Fibroblast of the aortic adventitia (primary cell): ENCODE data around the gene MRPL49. TPM values are rescaled to one million over a fixed set of nuclear protein-coding genes. Genes with fewer than 3 reads are reported as not detected.

Experiments used
- DNase-seq: peaks from one replicate; pipeline ENCODE4 v3.0.0-alpha.2; 2010; ENCODE audit warnings: low read depth
- H3K4me3 ChIP-seq: 2 replicates; pipeline ENCODE4 v1.5.1; 2011; ENCODE audit warnings: low read depth, mild to moderate bottlenecking, control low read depth, low read length, moderate library complexity
- total RNA-seq: library from RNA; depleted of rRNA; stranded (reverse); fragments of >200 nt; gene quantifications from 2 replicates; pipeline ENCODE4 v1.2.3, GENCODE V29; 2012; ENCODE audit warnings: low replicate concordance
- TF ChIP-seq, protein P1 (sequence below): IDR thresholded peaks from 2 replicates; pipeline ENCODE4 v1.5.1; 2011; ENCODE audit warnings: mild to moderate bottlenecking, low read length, control low read depth, inconsistent platforms; ENCODE audit not compliant: insufficient read depth

Gene MRPL49
- total RNA-seq, 1 donor, result 34.7 TPM

DNA sequence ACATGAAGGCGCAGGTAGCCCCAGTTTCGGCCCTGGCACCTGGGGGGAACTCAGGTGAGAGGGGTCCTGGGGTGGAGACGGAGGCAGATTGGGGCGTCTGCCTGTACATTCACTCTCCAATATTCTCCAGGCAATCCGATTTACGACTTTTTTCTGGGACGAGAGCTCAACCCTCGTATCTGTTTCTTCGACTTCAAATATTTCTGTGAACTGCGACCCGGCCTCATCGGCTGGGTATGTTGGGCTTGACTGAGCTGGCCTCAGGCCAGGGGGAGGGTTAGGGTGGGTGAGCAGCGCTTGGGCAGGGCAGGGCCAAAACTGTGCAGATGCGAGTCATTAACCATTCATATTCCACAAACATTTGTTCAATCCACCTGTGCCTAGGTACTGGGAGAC, 8.8 kb upstream of the MRPL49 start:
- TF ChIP-seq, protein P1, sequence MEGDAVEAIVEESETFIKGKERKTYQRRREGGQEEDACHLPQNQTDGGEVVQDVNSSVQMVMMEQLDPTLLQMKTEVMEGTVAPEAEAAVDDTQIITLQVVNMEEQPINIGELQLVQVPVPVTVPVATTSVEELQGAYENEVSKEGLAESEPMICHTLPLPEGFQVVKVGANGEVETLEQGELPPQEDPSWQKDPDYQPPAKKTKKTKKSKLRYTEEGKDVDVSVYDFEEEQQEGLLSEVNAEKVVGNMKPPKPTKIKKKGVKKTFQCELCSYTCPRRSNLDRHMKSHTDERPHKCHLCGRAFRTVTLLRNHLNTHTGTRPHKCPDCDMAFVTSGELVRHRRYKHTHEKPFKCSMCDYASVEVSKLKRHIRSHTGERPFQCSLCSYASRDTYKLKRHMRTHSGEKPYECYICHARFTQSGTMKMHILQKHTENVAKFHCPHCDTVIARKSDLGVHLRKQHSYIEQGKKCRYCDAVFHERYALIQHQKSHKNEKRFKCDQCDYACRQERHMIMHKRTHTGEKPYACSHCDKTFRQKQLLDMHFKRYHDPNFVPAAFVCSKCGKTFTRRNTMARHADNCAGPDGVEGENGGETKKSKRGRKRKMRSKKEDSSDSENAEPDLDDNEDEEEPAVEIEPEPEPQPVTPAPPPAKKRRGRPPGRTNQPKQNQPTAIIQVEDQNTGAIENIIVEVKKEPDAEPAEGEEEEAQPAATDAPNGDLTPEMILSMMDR, result no peak
- no peak overlapping the region for H3K4me3 ChIP-seq
- DNase-seq, result no peak

- DNase-seq, result no peak
- H3K4me3 ChIP-seq, result no peak overlapping the region
- TF ChIP-seq, protein P1, result no peak
Observed at GRCh38 chr11:65113839-65114238, 8.3 kb upstream of the MRPL49 start.

DNA sequence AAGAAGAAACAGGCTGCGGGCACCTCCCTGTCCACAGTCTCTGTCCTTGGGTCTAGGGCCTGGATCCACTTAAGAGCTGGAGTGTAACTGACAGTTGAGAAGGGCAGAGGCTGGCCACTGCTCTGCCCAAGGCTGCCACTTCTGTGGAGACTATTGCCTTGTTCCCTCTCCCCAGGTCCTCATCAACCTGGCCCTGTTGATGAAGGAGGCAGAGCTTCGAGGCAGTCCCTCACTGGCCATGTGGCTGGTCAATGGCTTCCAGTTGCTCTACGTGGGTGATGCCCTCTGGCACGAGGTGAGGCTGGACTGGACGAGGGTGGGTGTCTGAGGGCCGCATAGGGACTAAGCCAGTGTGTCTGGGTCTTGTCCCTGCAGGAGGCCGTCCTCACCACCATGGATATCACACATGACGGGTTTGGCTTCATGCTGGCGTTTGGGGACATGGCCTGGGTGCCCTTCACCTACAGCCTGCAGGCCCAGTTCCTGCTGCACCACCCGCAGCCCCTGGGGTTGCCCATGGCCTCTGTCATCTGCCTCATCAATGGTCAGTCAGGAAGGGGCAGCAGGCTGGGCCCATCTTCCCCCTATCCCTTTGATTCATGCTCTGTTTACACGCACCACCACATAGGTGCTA, 7.5 kb upstream of the MRPL49 start:
- TF ChIP-seq, protein P1, result no peak
- no peak for DNase-seq
- H3K4me3 ChIP-seq, result no peak overlapping the region

DNA sequence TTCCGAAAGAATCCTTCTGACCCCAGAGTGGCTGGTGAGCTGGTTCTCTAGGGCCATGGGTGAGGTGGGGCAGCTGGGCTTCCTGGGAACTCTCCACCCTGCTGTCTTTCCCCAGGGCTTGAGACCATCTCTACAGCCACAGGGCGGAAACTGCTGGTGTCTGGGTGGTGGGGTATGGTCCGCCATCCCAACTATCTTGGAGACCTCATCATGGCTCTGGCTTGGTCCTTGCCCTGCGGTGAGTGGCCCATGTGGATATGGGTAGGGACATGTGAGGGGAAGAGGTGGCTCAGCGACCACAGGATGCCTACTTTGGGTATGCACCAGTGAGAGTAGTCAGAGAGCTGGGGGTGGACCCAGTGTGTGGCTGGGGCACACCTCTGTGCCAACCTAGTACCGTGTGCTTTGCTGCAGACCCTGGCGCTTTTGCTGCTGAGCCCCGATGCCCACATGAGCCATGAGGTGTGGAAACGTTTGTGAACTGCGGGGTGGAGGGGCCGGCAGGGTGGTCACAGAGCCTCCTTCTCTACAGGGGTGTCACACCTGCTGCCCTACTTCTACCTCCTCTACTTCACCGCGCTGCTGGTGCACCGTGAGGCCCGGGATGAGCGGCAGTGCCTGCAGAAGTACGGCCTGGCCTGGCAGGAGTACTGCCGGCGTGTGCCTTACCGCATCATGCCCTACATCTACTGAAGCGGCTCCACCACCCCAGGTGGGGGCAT, 6.6 kb upstream of the MRPL49 start:
- TF ChIP-seq, protein P1, result no peak
- DNase-seq, result no peak
- H3K4me3 ChIP-seq, result no peak overlapping the region

DNA sequence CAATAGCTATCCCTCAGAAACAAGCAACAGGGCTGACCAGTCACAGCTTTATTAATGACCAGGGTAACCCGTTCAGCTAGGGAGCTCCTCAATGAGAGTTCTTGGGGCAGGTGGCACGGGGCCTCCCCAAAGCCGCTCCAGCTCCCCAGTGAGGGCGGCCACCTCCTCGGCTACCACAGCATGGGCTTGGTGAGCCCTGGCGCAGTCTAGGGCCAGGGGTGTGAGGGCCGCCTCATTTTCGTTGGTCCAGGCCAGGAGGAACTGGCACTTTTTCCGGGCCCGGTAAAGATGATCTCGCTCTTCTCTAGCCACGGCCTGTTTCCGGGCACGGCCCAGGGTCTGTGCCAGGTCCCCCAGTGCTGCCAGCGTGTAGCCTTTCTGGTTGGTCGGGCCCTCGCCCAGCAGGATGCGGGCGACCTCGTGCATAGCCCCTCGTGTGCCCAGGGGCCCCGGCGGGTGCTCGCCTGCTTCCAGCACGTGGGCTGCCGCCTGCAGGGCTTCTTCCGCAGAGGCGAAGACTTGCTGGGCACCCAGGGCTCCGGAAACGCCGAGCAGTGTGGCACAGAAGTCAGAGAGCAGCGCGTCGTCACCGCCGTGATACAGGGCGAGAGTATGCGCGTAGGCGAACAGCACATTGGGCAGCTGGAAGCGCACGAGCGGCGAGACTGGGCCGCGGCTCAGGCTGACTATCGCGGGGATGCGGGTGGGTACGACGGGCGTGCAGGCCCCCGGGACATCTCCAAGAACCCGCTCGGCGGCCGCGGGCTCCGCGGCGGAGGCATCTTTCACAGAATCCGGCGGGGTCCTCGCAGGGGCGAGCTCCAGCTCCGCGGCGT, 5.5 kb upstream of the MRPL49 start:
- DNase-seq, result peak; percentile 41
- TF ChIP-seq, protein P1, result no peak
- H3K4me3 ChIP-seq, result peak overlapping the region; percentile 96

- DNase-seq, result peak; percentile 99
- TF ChIP-seq, protein P1, result peak; percentile 86
Observed at GRCh38 chr11:65117206-65118096, 4.7 kb upstream of the MRPL49 start, which contains the start of gene ZNHIT2. ZNHIT2 (minus strand) TSS chr11:65117701; CDS start chr11:65117653, 48 bp downstream.

More at GRCh38 chr11:65117206-65118096, 4.7 kb upstream of the MRPL49 start, which contains the start of gene ZNHIT2:
- H3K4me3 ChIP-seq, result peak within 1 kb of the TSS; percentile 96
